Choroid plexus epithelial cell (primary cell): ENCODE data around the gene BRMS1.
"Not testable (repeated sequence)": the region's sequence is repeated elsewhere in the genome, so short reads cannot be mapped to it uniquely, and the experiment has no call there.

Source experiments
- DNase-seq: peaks from one replicate; pipeline ENCODE4 v3.0.0-alpha.2; 2010; ENCODE audit warnings: low read depth
- H3K4me3 ChIP-seq: 2 replicates; pipeline ENCODE4 v1.5.1; 2011; ENCODE audit warnings: low read depth, mild to moderate bottlenecking, control low read depth, low read length, moderate library complexity
- TF ChIP-seq, protein P1 (sequence below): conservative IDR thresholded peaks from 2 replicates; pipeline ENCODE4 v1.5.1; 2011; ENCODE audit warnings: low read depth, mild to moderate bottlenecking, control low read depth, inconsistent platforms, low read length, moderate library complexity

BRMS1 gene

DNA sequence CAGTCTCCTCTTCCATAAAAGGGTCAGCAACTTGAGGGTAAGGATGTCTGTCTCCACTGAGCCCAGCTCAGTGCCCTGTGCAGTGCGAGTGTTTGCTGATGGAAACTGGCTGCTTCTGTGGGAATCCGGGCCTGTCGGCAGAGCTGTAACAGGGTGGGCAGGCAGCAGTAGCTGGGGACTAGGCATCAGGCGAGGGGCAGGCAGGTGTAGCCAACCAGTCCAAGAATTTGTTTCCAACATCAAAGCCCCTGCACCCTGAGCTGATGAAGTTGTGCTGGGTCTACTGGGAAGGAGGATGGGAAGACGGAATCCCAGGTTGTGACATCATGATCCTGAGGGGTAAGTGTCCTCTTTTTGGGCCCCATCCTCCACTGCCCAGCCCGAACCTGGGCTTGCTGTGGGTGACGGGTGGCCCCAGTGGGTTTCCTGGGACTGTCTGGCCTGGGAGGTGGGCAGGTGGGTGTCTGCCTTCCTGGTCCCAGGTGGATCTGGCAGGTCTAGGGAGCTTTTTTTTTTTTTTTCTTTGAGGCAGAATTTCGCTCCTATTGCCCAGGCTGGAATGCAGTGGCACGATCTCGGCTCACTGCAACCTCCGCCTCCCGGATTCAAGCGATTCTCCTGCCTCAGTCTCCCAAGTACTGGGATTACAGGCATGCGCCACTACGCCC lies 15.6 kb upstream of the BRMS1 start:
- TF ChIP-seq, protein P1, sequence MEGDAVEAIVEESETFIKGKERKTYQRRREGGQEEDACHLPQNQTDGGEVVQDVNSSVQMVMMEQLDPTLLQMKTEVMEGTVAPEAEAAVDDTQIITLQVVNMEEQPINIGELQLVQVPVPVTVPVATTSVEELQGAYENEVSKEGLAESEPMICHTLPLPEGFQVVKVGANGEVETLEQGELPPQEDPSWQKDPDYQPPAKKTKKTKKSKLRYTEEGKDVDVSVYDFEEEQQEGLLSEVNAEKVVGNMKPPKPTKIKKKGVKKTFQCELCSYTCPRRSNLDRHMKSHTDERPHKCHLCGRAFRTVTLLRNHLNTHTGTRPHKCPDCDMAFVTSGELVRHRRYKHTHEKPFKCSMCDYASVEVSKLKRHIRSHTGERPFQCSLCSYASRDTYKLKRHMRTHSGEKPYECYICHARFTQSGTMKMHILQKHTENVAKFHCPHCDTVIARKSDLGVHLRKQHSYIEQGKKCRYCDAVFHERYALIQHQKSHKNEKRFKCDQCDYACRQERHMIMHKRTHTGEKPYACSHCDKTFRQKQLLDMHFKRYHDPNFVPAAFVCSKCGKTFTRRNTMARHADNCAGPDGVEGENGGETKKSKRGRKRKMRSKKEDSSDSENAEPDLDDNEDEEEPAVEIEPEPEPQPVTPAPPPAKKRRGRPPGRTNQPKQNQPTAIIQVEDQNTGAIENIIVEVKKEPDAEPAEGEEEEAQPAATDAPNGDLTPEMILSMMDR, result no peak
- DNase-seq, result no peak

DNA sequence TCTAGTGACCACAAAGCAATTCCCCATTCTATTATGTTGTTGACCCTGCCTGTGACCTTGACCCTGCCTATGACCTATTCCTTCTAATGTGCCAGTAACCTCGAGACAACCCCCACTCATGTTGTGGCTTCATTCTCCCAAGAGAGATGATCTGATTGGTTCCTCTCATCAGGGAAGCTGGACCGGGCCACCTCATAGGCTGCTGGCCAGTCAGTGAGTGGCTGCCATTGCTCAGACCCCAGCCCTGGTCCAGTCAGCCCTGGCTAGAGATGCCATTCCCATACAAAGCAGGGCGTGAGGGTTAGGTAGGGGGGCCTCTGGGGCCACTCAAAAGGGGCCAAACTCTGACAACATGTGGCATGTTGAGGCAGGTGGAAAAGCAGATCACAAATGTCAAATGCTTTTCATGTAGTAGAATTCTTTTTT lies 14.8 kb upstream of the BRMS1 start:
- no peak for DNase-seq
- TF ChIP-seq, protein P1, result no peak
- H3K4me3 ChIP-seq, result no peak overlapping the region

More for the DNA sequence above, 15.6 kb upstream of the BRMS1 start:
- no peak overlapping the region for H3K4me3 ChIP-seq

GRCh38 chr11:66350560-66351235 lies 5.8 kb upstream of the BRMS1 start:
- not testable (repeated sequence) for H3K4me3 ChIP-seq, DNase-seq

GRCh38 chr11:66349084-66349386 lies 4.1 kb upstream of the BRMS1 start:
- TF ChIP-seq, protein P1, result no peak
- H3K4me3 ChIP-seq, result no peak overlapping the region
- no peak for DNase-seq

DNA sequence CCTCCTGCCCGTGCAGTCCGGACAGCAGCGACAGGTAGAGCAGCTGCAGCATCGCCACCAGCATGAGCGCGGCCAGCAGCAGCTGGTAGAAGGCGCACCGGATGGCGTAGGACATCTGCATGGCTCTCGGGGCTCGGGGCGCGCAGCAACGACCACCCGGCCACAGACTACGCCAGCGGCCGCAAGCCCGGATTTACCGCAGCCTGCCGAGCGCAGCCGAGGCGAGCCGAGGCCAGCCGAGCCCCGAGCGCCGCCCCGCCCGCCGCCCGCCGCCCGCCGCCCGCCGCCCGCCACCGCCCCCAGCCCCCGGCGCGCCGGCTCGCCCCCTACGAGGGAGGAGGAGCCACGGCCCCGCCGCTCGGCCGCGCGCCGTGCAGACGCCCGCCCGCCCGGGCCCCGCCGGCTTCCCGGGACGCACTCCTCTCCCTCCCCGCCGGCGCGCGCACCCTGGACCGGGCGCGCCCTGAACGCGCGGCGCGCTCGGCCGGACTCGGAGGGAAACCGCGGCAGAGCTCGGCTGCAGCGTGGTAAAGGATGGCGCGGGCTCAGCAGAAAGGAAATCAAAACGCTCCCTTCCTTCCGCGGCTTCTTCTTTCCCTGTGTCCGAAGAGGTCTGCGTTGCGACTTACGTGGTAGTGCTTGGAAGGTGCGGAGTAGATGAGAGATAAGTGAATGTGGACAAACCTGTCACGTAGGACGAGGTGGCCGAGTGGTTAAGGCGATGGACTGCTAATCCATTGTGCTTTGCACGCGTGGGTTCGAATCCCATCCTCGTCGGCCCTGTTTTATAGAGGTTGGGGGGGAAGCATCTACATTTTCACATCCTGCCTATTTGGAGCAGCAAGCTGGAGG lies 2.7 kb upstream of the BRMS1 start, which contains the start of gene B4GAT1:
Gene B4GAT1, minus strand, starts transcription at position 205 of the 852 bp plus-strand sequence. Its CDS starts 84 bp downstream, at position 121.
- peak within 1 kb of the TSS; percentile 87 for H3K4me3 ChIP-seq
- peak; percentile 94 for DNase-seq
- TF ChIP-seq, protein P1, result no peak

- TF ChIP-seq, protein P1, result no peak
- no peak for DNase-seq
- peak overlapping the region; percentile 87 for H3K4me3 ChIP-seq
These were observed 1.8 kb upstream of the BRMS1 start for GRCh38 chr11:66346476-66347424.
